ENCODE results near the gene PDE4D.
A peak's percentile ranks its signal among the peaks of the same experiment; 100 is the strongest.

PDE4D gene

DNA sequence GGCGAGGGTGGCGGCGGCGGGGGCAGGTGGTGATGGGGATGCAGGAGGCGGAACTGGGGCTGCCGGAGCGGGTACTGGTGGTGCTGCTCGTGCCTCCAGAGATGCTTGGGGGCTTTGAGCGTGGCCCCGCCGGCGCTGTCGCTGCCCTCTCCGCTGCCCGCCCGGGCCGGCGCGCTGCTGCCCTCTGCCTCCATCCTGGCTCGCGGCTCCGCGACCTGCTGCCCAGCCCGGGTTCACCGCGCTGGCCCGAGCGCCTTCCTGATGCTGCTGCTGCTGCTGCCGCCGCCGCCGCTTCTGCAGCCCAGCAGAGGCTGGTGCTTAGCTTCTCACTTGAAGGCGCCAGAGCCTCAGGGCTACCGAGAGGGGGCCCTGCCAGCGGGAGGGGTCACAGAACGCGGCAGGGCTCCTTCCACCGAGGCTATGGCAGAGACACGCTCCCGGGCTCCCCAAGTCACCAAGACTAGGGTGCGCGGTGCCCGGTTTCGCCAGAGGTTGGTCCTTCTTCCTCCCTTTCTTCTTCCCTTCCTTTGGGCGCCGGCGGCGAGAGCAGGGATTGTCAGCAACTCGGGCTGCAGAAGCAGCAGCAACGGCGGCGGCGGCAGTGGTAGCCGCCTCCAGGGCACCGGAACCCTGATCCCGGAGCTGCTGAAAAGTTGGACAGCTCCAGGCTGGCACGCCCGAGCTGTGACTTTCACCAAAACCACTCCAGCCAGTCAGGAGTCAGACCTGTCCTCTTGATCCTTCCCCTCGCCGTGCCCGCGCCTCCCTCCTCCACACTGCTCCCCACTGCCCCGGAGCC lies at the start of gene PDE4D:
Gene PDE4D, minus strand, starts transcription at position 298 of the 799 bp plus-strand sequence.
- DNase-seq (ENCODE audit: low spot score) = peak; percentile 72
- H3K27ac ChIP-seq = peak within 1 kb of the TSS in 1 of 2 donors; percentile 19
- peak within 1 kb of the TSS; percentile 64 for H3K4me3 ChIP-seq
- TF ChIP-seq, protein P1, sequence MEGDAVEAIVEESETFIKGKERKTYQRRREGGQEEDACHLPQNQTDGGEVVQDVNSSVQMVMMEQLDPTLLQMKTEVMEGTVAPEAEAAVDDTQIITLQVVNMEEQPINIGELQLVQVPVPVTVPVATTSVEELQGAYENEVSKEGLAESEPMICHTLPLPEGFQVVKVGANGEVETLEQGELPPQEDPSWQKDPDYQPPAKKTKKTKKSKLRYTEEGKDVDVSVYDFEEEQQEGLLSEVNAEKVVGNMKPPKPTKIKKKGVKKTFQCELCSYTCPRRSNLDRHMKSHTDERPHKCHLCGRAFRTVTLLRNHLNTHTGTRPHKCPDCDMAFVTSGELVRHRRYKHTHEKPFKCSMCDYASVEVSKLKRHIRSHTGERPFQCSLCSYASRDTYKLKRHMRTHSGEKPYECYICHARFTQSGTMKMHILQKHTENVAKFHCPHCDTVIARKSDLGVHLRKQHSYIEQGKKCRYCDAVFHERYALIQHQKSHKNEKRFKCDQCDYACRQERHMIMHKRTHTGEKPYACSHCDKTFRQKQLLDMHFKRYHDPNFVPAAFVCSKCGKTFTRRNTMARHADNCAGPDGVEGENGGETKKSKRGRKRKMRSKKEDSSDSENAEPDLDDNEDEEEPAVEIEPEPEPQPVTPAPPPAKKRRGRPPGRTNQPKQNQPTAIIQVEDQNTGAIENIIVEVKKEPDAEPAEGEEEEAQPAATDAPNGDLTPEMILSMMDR (IDR thresholded peaks at IDR 0.05) = no peak

DNA sequence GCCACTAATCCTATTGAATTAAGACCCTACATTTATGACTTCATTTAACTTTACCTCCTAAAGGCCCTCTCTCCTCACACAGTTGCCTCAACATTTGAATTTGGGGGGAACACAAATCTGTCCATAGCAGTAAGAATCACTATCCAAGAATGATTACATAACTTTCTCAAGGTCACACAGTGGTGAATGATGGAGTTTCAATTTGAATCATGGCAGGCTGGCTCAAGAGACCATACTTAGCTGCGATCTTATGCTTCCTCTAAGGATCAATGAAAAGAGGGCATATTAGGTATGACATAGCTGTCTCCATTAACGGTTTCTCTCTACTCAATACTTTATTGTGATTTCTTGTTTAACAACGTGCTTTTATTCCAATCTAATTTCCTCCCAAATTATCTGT lies 44.1 kb upstream of the PDE4D start:
- no peak overlapping the region for H3K27ac ChIP-seq
- DNase-seq (ENCODE audit: low spot score) = no peak
- no peak overlapping the region for H3K4me3 ChIP-seq
- TF ChIP-seq, protein P1 (IDR thresholded peaks at IDR 0.05) = no peak

DNA sequence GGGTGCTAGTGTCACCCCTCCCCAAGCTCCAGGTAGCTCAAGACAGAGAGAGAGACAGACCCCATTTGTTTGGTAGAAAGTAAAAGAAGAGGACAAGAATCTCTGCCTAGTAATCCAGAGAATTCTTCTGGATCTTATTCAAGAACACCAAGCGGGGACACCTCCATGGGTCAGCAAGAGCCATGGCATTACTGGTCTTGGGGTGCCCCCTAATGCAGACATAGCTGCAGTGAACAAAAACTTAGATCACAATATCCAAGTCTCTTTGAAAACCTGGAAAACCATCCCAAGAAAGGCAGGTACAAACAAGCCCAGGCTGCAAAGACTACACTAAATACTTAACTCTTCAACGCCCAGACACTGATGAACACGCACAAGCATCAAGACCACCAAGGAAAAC lies 29.9 kb upstream of the PDE4D start:
- H3K27ac ChIP-seq = no peak overlapping the region
- no peak for DNase-seq (ENCODE audit: low spot score)
- TF ChIP-seq, protein P1 (IDR thresholded peaks at IDR 0.05) = no peak
- no peak overlapping the region for H3K4me3 ChIP-seq

DNA sequence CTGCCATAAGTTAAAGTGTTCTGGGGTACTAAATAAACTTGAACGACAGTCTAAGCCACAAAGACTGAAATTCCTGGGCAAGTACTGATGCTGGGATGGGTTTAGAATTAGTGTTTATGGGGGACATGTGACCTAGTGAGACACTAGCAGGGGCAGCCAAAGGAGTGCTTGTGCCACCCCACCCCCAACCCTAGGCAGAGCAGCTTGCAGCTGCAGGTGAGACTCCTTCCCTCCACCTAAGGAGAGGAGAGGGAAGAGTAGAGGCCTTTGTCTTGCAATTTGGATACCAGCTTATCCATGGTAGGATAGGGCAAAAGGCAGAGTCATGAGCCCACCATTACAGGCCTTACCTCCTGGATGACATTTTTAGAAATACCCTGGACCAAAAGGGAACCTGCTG lies 28.7 kb upstream of the PDE4D start:
- no peak overlapping the region for H3K27ac ChIP-seq
- H3K4me3 ChIP-seq = no peak overlapping the region
- no peak for DNase-seq (ENCODE audit: low spot score)
- TF ChIP-seq, protein P1 (IDR thresholded peaks at IDR 0.05) = no peak

DNA sequence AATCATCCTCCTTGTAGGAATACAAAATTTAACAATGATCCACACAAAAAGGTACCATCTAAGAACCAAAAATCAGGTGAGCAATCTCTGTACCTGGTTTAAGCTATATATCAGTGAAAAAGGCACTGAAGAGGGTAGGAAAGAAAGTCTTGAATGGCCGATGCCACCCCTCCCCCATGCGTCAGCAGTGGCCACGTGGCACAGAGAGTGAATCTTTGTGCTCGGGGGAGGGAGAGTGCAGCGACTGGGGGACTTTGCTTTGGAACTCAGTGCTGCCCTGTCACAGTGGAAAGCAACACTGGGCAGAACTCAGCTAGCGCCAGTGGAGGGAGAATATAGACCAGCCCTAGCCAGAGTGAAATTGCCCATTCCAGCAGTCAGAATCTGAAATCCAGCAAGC lies 28.3 kb upstream of the PDE4D start:
- no peak overlapping the region for H3K27ac ChIP-seq
- TF ChIP-seq, protein P1 (IDR thresholded peaks at IDR 0.05) = no peak
- DNase-seq (ENCODE audit: low spot score) = no peak
- no peak overlapping the region for H3K4me3 ChIP-seq

DNA sequence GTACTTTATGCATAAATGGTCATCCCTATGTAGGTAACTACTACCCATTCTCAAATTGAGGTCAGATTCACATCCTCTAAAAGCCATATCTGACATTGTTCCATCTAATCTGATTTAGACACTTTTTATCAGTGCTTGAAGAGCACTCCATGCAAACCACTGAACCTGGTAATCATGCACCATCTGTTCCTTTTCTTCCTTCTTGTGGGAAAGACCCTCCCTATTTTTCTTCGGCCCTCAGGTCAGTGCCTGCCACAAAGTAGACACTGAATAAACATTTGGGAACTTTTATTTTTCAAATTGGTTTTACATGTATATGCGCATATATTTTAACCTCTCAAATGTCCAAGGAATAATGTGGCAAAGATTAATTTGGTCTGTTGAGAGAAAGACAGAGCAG lies 26.0 kb upstream of the PDE4D start:
- TF ChIP-seq, protein P1 (IDR thresholded peaks at IDR 0.05) = no peak
- no peak overlapping the region for H3K4me3 ChIP-seq
- DNase-seq (ENCODE audit: low spot score) = no peak
- H3K27ac ChIP-seq = no peak overlapping the region

DNA sequence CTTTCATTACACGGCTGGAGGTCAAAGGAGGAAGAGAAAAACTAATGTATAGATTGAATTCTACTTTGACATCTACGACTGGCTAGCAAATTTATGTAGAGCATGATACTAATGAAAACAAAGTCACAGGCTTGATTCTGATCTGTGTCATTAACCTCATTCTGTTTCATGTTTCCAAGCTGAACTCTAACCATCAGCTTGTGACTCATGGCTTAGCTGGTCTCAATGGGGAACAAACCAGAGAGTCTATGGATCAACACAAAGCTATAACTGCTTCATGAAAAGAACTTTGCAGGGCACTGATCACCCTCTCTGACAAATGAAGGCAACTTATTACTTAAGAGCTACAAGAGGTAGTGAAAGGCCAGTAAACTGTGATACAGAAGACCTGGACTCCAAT lies 23.6 kb upstream of the PDE4D start:
- DNase-seq (ENCODE audit: low spot score) = no peak
- H3K27ac ChIP-seq = no peak overlapping the region
- TF ChIP-seq, protein P1 (IDR thresholded peaks at IDR 0.05) = no peak
- H3K4me3 ChIP-seq = no peak overlapping the region
